Measurements from ENCODE around the gene CLEC4M. TPM values are rescaled to one million over a fixed set of nuclear protein-coding genes. Genes with fewer than 3 reads are reported as not detected.
"Not testable (repeated sequence)": the region's sequence is repeated elsewhere in the genome, so short reads cannot be mapped to it uniquely, and the experiment has no call there.

CLEC4M gene
- total RNA-seq, 1 donor from 2014 or later = 0.36 TPM

- Mint-ChIP-seq H3K9me3 (ENCODE audit: low read depth) (peaks cover 10% of the 10 kb centered on the region), H3K27me3 (peaks cover 19% of the 10 kb centered on the region), H3K4me3 (ENCODE audit: low read depth) (no peak overlapping the region), H3K27ac (no peak overlapping the region), H3K4me1 (ENCODE audit: low read depth) (no peaks in the 10 kb centered on the region), H3K36me3 (ENCODE audit: insufficient read depth) (no peaks in the 10 kb centered on the region)
- TF ChIP-seq CTCF (IDR thresholded peaks at IDR 0.05; ENCODE audit: unreplicated experiment) = no peak
- DNase-seq (ENCODE audit: low spot score, unreplicated experiment) = no peak
These were observed 45.1 kb downstream of the CLEC4M start for GRCh38 chr19:7808108-7808507.

GRCh38 chr19:7811989-7812388 lies 48.9 kb downstream of the CLEC4M start:
- no peaks in the 10 kb centered on the region for H3K36me3 Mint-ChIP-seq (ENCODE audit: insufficient read depth)

GRCh38 chr19:7815325-7815724 lies 52.3 kb downstream of the CLEC4M start:
- no peak for TF ChIP-seq CTCF (IDR thresholded peaks at IDR 0.05; ENCODE audit: unreplicated experiment)
- peaks cover 10% of the 10 kb centered on the region for H3K9me3 Mint-ChIP-seq (ENCODE audit: low read depth)
- no peak overlapping the region for H3K27ac Mint-ChIP-seq
- H3K4me1 Mint-ChIP-seq (ENCODE audit: low read depth) = no peaks in the 10 kb centered on the region
- H3K27me3 Mint-ChIP-seq = peaks cover 28% of the 10 kb centered on the region
- H3K4me3 Mint-ChIP-seq (ENCODE audit: low read depth) = no peak overlapping the region
- H3K36me3 Mint-ChIP-seq (ENCODE audit: insufficient read depth) = no peaks in the 10 kb centered on the region
- DNase-seq (ENCODE audit: low spot score, unreplicated experiment) = no peak

More at GRCh38 chr19:7811989-7812388, 48.9 kb downstream of the CLEC4M start:
- Mint-ChIP-seq H3K27me3 (peaks cover 21% of the 10 kb centered on the region), H3K4me1 (ENCODE audit: low read depth) (no peaks in the 10 kb centered on the region), H3K9me3 (ENCODE audit: low read depth) (peaks cover 10% of the 10 kb centered on the region), H3K27ac (no peak overlapping the region), H3K4me3 (ENCODE audit: low read depth) (no peak overlapping the region)
- no peak for DNase-seq (ENCODE audit: low spot score, unreplicated experiment)
- TF ChIP-seq CTCF (IDR thresholded peaks at IDR 0.05; ENCODE audit: unreplicated experiment) = no peak

- not testable (repeated sequence) for H3K4me3 Mint-ChIP-seq (ENCODE audit: low read depth); DNase-seq (ENCODE audit: low spot score, unreplicated experiment); H3K36me3 Mint-ChIP-seq (ENCODE audit: insufficient read depth); H3K9me3 Mint-ChIP-seq (ENCODE audit: low read depth); H3K27ac Mint-ChIP-seq; H3K4me1 Mint-ChIP-seq (ENCODE audit: low read depth)
- peaks cover 35% of the 10 kb centered on the region for H3K27me3 Mint-ChIP-seq
These were observed 53.0 kb downstream of the CLEC4M start for GRCh38 chr19:7816040-7816439.

- peaks cover 4% of the 10 kb centered on the region for H3K9me3 Mint-ChIP-seq (ENCODE audit: low read depth)
- no peak for DNase-seq (ENCODE audit: low spot score, unreplicated experiment)
- TF ChIP-seq CTCF (IDR thresholded peaks at IDR 0.05; ENCODE audit: unreplicated experiment) = no peak
- H3K27ac Mint-ChIP-seq = no peak overlapping the region
- no peaks in the 10 kb centered on the region for H3K4me1 Mint-ChIP-seq (ENCODE audit: low read depth)
- peaks cover 38% of the 10 kb centered on the region for H3K27me3 Mint-ChIP-seq
- H3K36me3 Mint-ChIP-seq (ENCODE audit: insufficient read depth) = no peaks in the 10 kb centered on the region
- no peak overlapping the region for H3K4me3 Mint-ChIP-seq (ENCODE audit: low read depth)
These were observed 54.8 kb downstream of the CLEC4M start for GRCh38 chr19:7817801-7818200.

- no peaks in the 10 kb centered on the region for H3K36me3 Mint-ChIP-seq (ENCODE audit: insufficient read depth)
- no peak for TF ChIP-seq CTCF (IDR thresholded peaks at IDR 0.05; ENCODE audit: unreplicated experiment)
- H3K27me3 Mint-ChIP-seq = peaks cover 40% of the 10 kb centered on the region
- no peak overlapping the region for H3K4me3 Mint-ChIP-seq (ENCODE audit: low read depth)
- no peak for DNase-seq (ENCODE audit: low spot score, unreplicated experiment)
- no peaks in the 10 kb centered on the region for H3K4me1 Mint-ChIP-seq (ENCODE audit: low read depth)
- H3K27ac Mint-ChIP-seq = no peak overlapping the region
- H3K9me3 Mint-ChIP-seq (ENCODE audit: low read depth) = peaks cover 4% of the 10 kb centered on the region
These were observed 55.8 kb downstream of the CLEC4M start for GRCh38 chr19:7818806-7819205.

Other genes with a start within 250 kb of the CLEC4M start
- 78.0 and 86.1 TPM in 2 replicates for gene ZNF358, start 247.1 kb upstream of the CLEC4M start, total RNA-seq
- gene MCOLN1, start 240.6 kb upstream of the CLEC4M start, total RNA-seq = 16.5 and 18.3 TPM in 2 replicates
- 131 and 140 TPM in 2 replicates for gene PNPLA6, start 227.5 kb upstream of the CLEC4M start, total RNA-seq
- 103 and 115 TPM in 2 replicates for gene CAMSAP3, start 167.4 kb upstream of the CLEC4M start, total RNA-seq
- 38.8 and 40.3 TPM in 2 replicates for gene XAB2, start 133.7 kb upstream of the CLEC4M start, total RNA-seq
- gene PET100, start 133.4 kb upstream of the CLEC4M start, total RNA-seq = 150 and 184 TPM in 2 replicates
- 1.0 and 2.0 TPM in 2 replicates for gene PCP2, start 129.5 kb upstream of the CLEC4M start, total RNA-seq
- gene STXBP2, start 126.1 kb upstream of the CLEC4M start, total RNA-seq = 141 and 143 TPM in 2 replicates
- not detected in 2 replicates for gene RETN, start 94.2 kb upstream of the CLEC4M start, total RNA-seq
- not detected in 2 replicates for gene MCEMP1, start 86.2 kb upstream of the CLEC4M start, total RNA-seq
- gene TRAPPC5, start 82.4 kb upstream of the CLEC4M start, total RNA-seq = 71.5 and 88.8 TPM in 2 replicates
- not detected in 2 replicates for gene FCER2, start 61.1 kb upstream of the CLEC4M start, total RNA-seq
- not detected in 2 replicates for gene CLEC4G, start 31.1 kb upstream of the CLEC4M start, total RNA-seq
- not detected in 2 replicates for gene CD209, start 15.7 kb upstream of the CLEC4M start, total RNA-seq
- gene EVI5L, start 67.0 kb downstream of the CLEC4M start, total RNA-seq = 15.2 and 16.2 TPM in 2 replicates
- 37.4 and 40.4 TPM in 2 replicates for gene PRR36, start 111.1 kb downstream of the CLEC4M start, total RNA-seq
- 3.6 and 3.9 TPM in 2 replicates for gene LRRC8E, start 125.3 kb downstream of the CLEC4M start, total RNA-seq
- 50.7 and 53.5 TPM in 2 replicates for gene MAP2K7, start 140.6 kb downstream of the CLEC4M start, total RNA-seq
- 0.67 and 1.1 TPM in 2 replicates for gene TGFBR3L, start 151.6 kb downstream of the CLEC4M start, total RNA-seq
- 9.9 and 10.8 TPM in 2 replicates for gene SNAPC2, start 157.1 kb downstream of the CLEC4M start, total RNA-seq
- gene CTXN1, start 162.9 kb downstream of the CLEC4M start, total RNA-seq = 97.9 and 114 TPM in 2 replicates
- gene TIMM44, start 180.4 kb downstream of the CLEC4M start, total RNA-seq = 75.0 and 75.2 TPM in 2 replicates
- 125 and 130 TPM in 2 replicates for gene ELAVL1, start 242.4 kb downstream of the CLEC4M start, total RNA-seq

All from progenitor cell of endocrine pancreas (in vitro differentiated cells).